ENCODE results near the gene USH2A.

- TF ChIP-seq EP300 (IDR thresholded peaks at IDR 0.05) (no peak), POLR2AphosphoS5 (IDR thresholded peaks at IDR 0.05) (no peak)
- TF ChIP-seq, protein P1, sequence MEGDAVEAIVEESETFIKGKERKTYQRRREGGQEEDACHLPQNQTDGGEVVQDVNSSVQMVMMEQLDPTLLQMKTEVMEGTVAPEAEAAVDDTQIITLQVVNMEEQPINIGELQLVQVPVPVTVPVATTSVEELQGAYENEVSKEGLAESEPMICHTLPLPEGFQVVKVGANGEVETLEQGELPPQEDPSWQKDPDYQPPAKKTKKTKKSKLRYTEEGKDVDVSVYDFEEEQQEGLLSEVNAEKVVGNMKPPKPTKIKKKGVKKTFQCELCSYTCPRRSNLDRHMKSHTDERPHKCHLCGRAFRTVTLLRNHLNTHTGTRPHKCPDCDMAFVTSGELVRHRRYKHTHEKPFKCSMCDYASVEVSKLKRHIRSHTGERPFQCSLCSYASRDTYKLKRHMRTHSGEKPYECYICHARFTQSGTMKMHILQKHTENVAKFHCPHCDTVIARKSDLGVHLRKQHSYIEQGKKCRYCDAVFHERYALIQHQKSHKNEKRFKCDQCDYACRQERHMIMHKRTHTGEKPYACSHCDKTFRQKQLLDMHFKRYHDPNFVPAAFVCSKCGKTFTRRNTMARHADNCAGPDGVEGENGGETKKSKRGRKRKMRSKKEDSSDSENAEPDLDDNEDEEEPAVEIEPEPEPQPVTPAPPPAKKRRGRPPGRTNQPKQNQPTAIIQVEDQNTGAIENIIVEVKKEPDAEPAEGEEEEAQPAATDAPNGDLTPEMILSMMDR (IDR thresholded peaks at IDR 0.05) = no peak
These were observed 270.1 kb downstream of the USH2A start for GRCh38 chr1:216153130-216153529.
